Aorta (tissue), 5 donors: Measurements from ENCODE around the gene PTH1R. TPM values are rescaled to one million over a fixed set of nuclear protein-coding genes. Genes with fewer than 3 reads are reported as not detected.

Source experiments
- ATAC-seq: fragments of 200-7000 bp; cut with Tn5 transposase; one replicate; pipeline ENCODE4 v1.9.1; 2022; ENCODE audit warnings: moderate library complexity; ENCODE audit not compliant: low FRiP score
- DNase-seq, 2 donors: peaks; one replicate each; pipeline ENCODE4 v3.0.0-alpha.2; 2020
- H3K27ac ChIP-seq, 2 donors: one replicate each; pipeline ENCODE4 v1.5.1; 2013; ENCODE audit warnings: low read length in 2 of 2, mild to moderate bottlenecking in 2 of 2, moderate library complexity in 2 of 2, control low read depth in 1 of 2, inconsistent platforms in 1 of 2, low read depth in 1 of 2
- H3K27me3 ChIP-seq, 2 donors: one replicate each; pipeline ENCODE4 v1.6.1; 2013; ENCODE audit warnings: control low read depth in 1 of 2, low read length in 1 of 2, mild to moderate bottlenecking in 1 of 2, moderate library complexity in 1 of 2; ENCODE audit not compliant: insufficient read depth in 2 of 2, control insufficient read depth in 1 of 2
- H3K36me3 ChIP-seq, 2 donors: one replicate each; pipeline ENCODE4 v1.6.1; 2013; ENCODE audit warnings: control low read depth in 1 of 2, low read length in 1 of 2, mild to moderate bottlenecking in 1 of 2; ENCODE audit not compliant: insufficient read depth in 2 of 2, control insufficient read depth in 1 of 2
- H3K4me1 ChIP-seq, 2 donors: one replicate each; pipeline ENCODE4 v1.6.1; 2013; ENCODE audit warnings: low read length in 2 of 2, control low read depth in 1 of 2, mild to moderate bottlenecking in 1 of 2, moderate library complexity in 1 of 2; ENCODE audit not compliant: insufficient read depth in 2 of 2, control insufficient read depth in 1 of 2
- H3K4me3 ChIP-seq, 2 donors: one replicate each; pipeline ENCODE4 v1.5.1; 2013; ENCODE audit warnings: low read length in 2 of 2, control low read depth in 1 of 2, mild to moderate bottlenecking in 1 of 2
- H3K9me3 ChIP-seq: one replicate; pipeline ENCODE4 v1.6.1; 2013; ENCODE audit warnings: mild to moderate bottlenecking, low read length; ENCODE audit not compliant: control insufficient read depth
- WGBS, 2 donors: extraction: QIAGEN DNeasy Blood & Tissue Kit; methylation state at CpG; one replicate each; pipeline ENCODE4 v1.1.7; 2013; 5-methylcytosine and 5-hydroxymethylcytosine counted together
- intact Hi-C, 2 donors: fragments of 100-400 bp; cut with DNase I; formaldehyde crosslinking; loops; one replicate each; pipeline versions ENCODE4 v1.14.2 to v1.15.0; 2022
- polyA plus RNA-seq, 2 donors: library from polyadenylated mRNA; stranded (reverse); fragments of 200-250 nt; gene quantifications; one replicate each; pipeline ENCODE4 v1.2.3, GENCODE V29; 2013
- total RNA-seq, 2 donors: library from RNA; stranded (reverse); fragmentation: NEBNext Ultra II Directional; extraction: Animal tissue kit (Norgen Biotek cat#: 25700); gene quantifications; one replicate each; pipeline ENCODE4 v1.2.1, GENCODE V29; 2021
- donor health status: healthy with polysubstance abuse.
- donor health status: Bipolar disorder and iron deficiency.
- donor health status: DM: no; HTN: no; CAD: no.
- donor health status: DM: no; HTN: no; CAD: no.
- donor health status: DM: yes; HTN: yes; CAD: no.

Gene PTH1R
- total and polyA plus RNA-seq, 4 donors, result 6.6 to 38.6 (median 7.6) TPM

GRCh38 chr3:46912986-46913385 lies 35.5 kb downstream of the PTH1R start:
- intact Hi-C loops, result no loop called here
- no peak for ATAC-seq
- 96 to 97% methylated on average over 3 of the region's 3 CpGs for WGBS, 2 donors
- no peaks in the 10 kb centered on the region for H3K9me3 ChIP-seq
- H3K4me1 ChIP-seq, result no peaks in the 10 kb centered on the region
- no peak overlapping the region for H3K4me3 ChIP-seq
- H3K27me3 ChIP-seq, result no peaks in the 10 kb centered on the region
- no peak for DNase-seq
- no peaks in the 10 kb centered on the region for H3K36me3 ChIP-seq
- H3K27ac ChIP-seq, result no peak overlapping the region

GRCh38 chr3:46913644-46914043 lies 36.1 kb downstream of the PTH1R start:
- WGBS, 2 donors, result 61 to 62% methylated on average over 8 of the region's 8 CpGs
- Histone ChIP-seq H3K36me3 (no peaks in the 10 kb centered on the region), H3K27me3 (no peaks in the 10 kb centered on the region), H3K4me1 (no peaks in the 10 kb centered on the region), H3K4me3 (no peak overlapping the region), H3K9me3 (no peaks in the 10 kb centered on the region), H3K27ac (no peak overlapping the region)
- intact Hi-C loops, result no loop called here
- peak; percentile 18 to 53 for DNase-seq
- no peak for ATAC-seq

DNA sequence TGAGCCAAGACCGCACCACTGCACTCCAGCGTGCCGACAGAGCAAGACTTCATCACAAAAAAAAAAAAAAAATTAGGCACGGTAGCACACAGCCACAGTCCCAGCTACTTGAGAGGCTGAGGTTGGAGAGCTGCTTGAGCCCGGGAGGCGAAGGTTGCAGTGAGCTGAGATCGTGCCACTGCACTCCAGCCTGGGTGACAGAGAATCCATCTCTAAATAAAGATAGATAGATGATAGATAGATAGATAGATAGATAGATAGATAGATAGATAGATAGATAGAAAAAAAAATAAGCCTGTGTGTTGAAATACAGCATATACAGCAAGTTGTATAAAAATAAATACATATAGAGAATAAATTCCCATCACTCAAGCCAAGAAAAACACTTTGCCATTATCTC lies 37.3 kb downstream of the PTH1R start:
- no peaks in the 10 kb centered on the region for H3K9me3 ChIP-seq
- ATAC-seq (no peak), DNase-seq (no peak)

DNA sequence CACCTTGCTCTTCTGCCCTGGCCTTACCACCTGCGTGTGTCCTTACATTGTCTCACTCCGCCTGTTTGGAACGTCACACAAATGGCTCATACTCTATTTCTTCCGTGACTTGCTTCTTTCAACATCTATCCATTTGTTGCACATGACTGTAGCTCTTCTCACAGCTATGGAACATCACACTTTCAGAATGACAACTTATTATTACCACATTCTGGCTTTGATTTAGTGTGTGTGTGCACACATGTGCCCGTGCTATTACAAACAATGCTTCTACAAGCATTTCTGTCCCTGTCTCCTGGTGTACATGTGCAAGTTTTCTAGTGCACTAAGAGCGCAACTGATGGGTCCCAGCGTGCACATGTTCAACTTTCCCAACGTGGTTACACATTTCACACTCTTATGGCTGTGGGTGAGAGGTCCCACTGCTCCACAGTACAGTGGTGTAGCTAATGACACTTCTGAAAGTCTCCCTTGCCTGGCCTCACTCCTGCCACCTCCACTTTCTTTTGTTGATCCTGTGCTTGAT lies 37.8 kb downstream of the PTH1R start:
- WGBS, 2 donors, result 74 to 76% methylated on average over 8 of the region's 8 CpGs
- no peaks in the 10 kb centered on the region for H3K4me1 ChIP-seq
- ATAC-seq (no peak), DNase-seq (peak in 1 of 2 donors; percentile 36)
- intact Hi-C loops, result no loop called here
- H3K36me3 ChIP-seq, result no peaks in the 10 kb centered on the region
- H3K9me3 ChIP-seq, result no peaks in the 10 kb centered on the region
- H3K27ac ChIP-seq, result no peak overlapping the region
- H3K27me3 ChIP-seq, result no peaks in the 10 kb centered on the region
- no peak overlapping the region for H3K4me3 ChIP-seq

More for the DNA sequence above, 37.3 kb downstream of the PTH1R start:
- intact Hi-C loops, result no loop called here
- no peak overlapping the region for H3K27ac ChIP-seq
- WGBS, 2 donors, result 81% methylated on average over 7 of the region's 7 CpGs
- H3K4me1 ChIP-seq, result no peaks in the 10 kb centered on the region
- H3K4me3 ChIP-seq, result no peak overlapping the region
- H3K27me3 ChIP-seq, result no peaks in the 10 kb centered on the region
- H3K36me3 ChIP-seq, result no peaks in the 10 kb centered on the region

GRCh38 chr3:46916278-46916677 lies 38.8 kb downstream of the PTH1R start:
- ATAC-seq (no peak), DNase-seq (no peak)
- intact Hi-C loops, result no loop called here
- H3K4me3 ChIP-seq, result no peak overlapping the region
- H3K4me1 ChIP-seq, result no peaks in the 10 kb centered on the region
- H3K27ac ChIP-seq, result no peak overlapping the region
- WGBS, 2 donors, result 90 to 94% methylated on average over 1 of the region's 1 CpG
- H3K27me3 ChIP-seq, result no peaks in the 10 kb centered on the region
- no peaks in the 10 kb centered on the region for H3K9me3 ChIP-seq
- no peaks in the 10 kb centered on the region for H3K36me3 ChIP-seq

DNA sequence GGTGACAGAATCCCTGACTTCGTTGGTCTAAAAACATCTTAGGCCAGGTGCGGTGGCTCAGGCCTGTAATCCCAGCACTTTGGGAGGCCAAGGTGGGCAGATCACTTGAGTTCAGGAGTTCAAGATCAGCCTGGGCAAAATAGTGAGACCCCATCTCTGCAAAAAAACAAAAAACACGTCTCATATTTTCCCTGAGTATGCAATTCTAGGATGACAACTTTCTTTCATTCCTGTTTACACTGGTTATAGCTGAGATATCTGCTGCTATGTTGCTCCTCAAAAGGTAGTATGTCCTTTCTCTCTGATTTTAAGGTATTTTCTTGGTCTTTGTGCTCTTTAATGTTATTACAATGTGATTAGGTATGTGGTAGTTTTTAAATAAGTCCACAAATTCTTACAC lies 39.3 kb downstream of the PTH1R start:
- H3K27ac ChIP-seq, result no peak overlapping the region
- 84 to 85% methylated on average over 3 of the region's 3 CpGs for WGBS, 2 donors
- intact Hi-C loops, result no loop called here
- no peaks in the 10 kb centered on the region for H3K36me3 ChIP-seq
- H3K9me3 ChIP-seq, result no peaks in the 10 kb centered on the region
- DNase-seq (no peak), ATAC-seq (no peak)
- no peaks in the 10 kb centered on the region for H3K27me3 ChIP-seq
- no peak overlapping the region for H3K4me3 ChIP-seq
- no peaks in the 10 kb centered on the region for H3K4me1 ChIP-seq

GRCh38 chr3:46917257-46917656 lies 39.7 kb downstream of the PTH1R start:
- Histone ChIP-seq H3K36me3 (no peaks in the 10 kb centered on the region), H3K27me3 (no peaks in the 10 kb centered on the region), H3K9me3 (no peaks in the 10 kb centered on the region), H3K27ac (no peak overlapping the region), H3K4me1 (no peaks in the 10 kb centered on the region), H3K4me3 (no peak overlapping the region)
- DNase-seq (no peak), ATAC-seq (no peak)
- intact Hi-C loops, result no loop called here
- WGBS, 2 donors, result 76 to 97% methylated on average over 3 of the region's 3 CpGs

DNA sequence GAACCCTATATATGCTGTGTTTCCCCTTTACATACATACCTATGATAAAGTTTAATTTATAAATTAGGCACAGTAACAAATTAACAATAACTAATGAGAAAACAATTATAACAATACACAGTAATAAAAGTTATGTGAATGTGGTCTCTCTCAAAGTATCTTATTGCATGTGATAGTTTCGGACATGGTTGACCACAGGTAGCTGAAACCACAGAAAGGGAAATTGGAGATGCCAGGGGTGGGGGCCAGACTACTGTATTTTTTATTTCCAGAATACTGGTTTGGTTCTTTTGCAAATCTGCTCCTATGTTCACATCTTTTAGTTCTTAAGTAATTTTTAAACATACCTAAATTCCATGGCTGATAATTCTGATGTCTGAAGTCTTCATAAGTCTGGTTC lies 40.7 kb downstream of the PTH1R start:
- Histone ChIP-seq H3K36me3 (no peaks in the 10 kb centered on the region), H3K4me1 (no peaks in the 10 kb centered on the region), H3K9me3 (no peaks in the 10 kb centered on the region), H3K4me3 (no peak overlapping the region), H3K27ac (no peak overlapping the region), H3K27me3 (no peaks in the 10 kb centered on the region)
- DNase-seq, result no peak
- WGBS, 2 donors, result 92 to 99% methylated on average over 1 of the region's 1 CpG
- ATAC-seq, result no peak
- intact Hi-C loops, result no loop called here

DNA sequence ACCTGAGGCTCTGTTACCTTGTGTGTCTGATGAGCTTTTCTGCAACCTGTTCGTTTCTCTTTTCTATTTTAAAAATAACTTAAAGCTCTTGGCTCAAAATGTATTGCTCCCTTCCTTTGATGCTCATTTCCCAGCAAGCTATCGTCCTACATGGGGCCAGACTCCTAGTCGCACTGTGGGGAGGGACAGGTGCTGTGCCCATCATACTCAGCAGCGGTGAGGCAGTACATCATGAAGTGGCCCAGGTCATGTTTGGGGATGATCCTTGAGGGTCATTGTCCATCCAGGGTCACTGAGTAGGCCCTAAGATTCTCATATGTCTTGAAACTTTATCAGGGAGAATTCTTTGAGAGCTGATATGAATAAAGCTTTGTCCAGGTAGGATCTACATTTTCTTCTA lies 41.1 kb downstream of the PTH1R start:
- DNase-seq (no peak), ATAC-seq (no peak)
- intact Hi-C loops, result no loop called here
- Histone ChIP-seq H3K36me3 (no peaks in the 10 kb centered on the region), H3K27me3 (no peaks in the 10 kb centered on the region), H3K4me3 (no peak overlapping the region), H3K9me3 (no peaks in the 10 kb centered on the region), H3K27ac (no peak overlapping the region), H3K4me1 (no peaks in the 10 kb centered on the region)
- WGBS, 2 donors, result 94 to 98% methylated on average over 4 of the region's 4 CpGs
